ENCODE measurements around the gene GRAMD4.
"Not testable (repeated sequence)": the region's sequence is repeated elsewhere in the genome, so short reads cannot be mapped to it uniquely, and the experiment has no call there.

Gene GRAMD4

GRCh38 chr22:46646531-46647215 lies 26.5 kb downstream of the GRAMD4 start:
- H3K4me3 ChIP-seq (ENCODE audit: low read length): no peak overlapping the region
- DNase-seq (ENCODE audit: low read depth): no peak
- TF ChIP-seq, protein P1, sequence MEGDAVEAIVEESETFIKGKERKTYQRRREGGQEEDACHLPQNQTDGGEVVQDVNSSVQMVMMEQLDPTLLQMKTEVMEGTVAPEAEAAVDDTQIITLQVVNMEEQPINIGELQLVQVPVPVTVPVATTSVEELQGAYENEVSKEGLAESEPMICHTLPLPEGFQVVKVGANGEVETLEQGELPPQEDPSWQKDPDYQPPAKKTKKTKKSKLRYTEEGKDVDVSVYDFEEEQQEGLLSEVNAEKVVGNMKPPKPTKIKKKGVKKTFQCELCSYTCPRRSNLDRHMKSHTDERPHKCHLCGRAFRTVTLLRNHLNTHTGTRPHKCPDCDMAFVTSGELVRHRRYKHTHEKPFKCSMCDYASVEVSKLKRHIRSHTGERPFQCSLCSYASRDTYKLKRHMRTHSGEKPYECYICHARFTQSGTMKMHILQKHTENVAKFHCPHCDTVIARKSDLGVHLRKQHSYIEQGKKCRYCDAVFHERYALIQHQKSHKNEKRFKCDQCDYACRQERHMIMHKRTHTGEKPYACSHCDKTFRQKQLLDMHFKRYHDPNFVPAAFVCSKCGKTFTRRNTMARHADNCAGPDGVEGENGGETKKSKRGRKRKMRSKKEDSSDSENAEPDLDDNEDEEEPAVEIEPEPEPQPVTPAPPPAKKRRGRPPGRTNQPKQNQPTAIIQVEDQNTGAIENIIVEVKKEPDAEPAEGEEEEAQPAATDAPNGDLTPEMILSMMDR (conservative IDR thresholded peaks at IDR 0.05; ENCODE audit: low read length): no peak

GRCh38 chr22:46648225-46648820 lies 28.1 kb downstream of the GRAMD4 start:
- not testable (repeated sequence) for DNase-seq (ENCODE audit: low read depth); H3K4me3 ChIP-seq (ENCODE audit: low read length)

DNA sequence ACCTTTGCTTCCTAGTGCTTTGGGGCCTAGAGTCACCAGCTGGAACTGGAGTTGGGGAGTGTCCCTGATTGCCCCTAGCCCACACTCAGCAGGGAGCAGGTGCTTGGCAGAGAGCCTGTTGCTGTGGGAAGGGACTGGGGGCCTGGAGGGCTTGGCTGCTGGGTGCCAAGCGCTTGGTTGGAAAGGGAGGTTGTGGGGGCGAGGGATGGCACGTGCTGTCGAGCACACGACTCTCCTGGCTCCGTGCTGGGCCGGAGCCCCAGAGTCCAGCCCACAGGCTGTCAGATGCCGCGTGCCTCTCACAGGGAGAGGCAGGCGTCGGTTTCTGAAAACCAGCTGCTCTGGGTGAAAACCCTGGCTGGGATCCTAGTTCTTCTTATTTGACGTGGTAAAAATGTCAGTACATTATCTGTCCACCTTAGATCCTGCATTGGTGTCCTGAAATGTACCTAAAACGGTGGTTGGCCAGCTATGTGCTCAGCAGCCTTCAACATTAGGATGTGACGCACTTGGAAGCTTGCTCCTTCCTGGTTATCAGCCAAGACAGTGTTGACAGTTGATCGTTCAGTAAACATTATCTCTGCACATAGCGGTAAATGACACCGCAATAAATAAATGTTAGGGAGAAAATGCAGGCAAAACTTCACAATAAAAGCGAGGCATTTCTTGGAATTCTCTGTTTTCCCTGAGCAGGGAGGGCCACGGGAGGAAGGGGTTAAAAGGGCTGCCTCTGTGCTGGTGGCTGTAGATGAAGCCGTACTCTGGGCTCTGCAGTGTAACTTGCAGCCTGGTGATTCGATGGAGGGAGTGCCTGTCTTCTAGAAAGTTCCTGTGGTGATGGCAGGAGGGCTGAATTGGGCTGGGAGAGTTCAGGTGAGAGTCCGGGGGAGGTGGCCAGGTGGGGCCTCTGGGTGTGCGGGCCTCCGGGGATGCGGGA lies 29.2 kb downstream of the GRAMD4 start:
- H3K4me3 ChIP-seq (ENCODE audit: low read length): no peak overlapping the region
- TF ChIP-seq, protein P1 (conservative IDR thresholded peaks at IDR 0.05; ENCODE audit: low read length): no peak
- peak; percentile 38 for DNase-seq (ENCODE audit: low read depth)

DNA sequence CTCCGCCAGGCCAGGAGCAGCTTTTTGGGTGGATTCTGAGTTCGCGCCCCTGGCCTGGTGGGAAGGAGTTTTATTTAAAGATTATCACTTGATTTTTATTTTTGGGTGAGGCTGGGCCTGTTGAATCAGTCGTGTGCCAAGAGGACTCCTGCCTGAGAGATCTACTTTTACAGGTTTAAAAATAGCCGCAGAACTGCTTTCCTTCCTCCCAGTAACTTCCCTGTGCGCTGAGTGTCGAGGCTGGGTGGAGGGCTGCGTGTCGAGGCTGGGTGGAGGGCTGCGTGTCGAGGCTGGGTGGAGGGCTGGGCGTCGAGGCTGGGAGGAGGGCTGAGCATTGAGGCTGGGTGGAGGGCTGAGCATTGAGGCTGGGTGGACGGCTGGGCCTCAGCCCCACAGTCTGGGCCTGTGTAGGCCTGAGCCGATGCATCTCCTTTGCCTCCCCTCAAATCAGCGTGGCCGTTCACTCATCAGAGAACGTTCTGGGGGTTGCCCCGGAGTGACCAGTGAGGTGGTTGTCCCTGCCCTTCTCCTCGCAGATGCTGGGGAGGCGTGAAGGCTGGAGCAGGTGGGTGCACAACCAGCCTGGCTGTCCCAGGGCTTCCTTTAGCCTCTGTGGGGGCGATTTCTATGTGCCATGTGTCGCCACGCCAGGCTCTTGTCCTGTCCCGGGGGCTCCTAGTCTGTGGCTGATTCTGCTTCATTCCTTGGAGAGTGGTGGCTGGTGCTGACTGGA lies 30.1 kb downstream of the GRAMD4 start:
- TF ChIP-seq, protein P1 (conservative IDR thresholded peaks at IDR 0.05; ENCODE audit: low read length): no peak
- H3K4me3 ChIP-seq (ENCODE audit: low read length): no peak overlapping the region
- no peak for DNase-seq (ENCODE audit: low read depth)

- TF ChIP-seq, protein P1 (conservative IDR thresholded peaks at IDR 0.05; ENCODE audit: low read length): no peak
- DNase-seq (ENCODE audit: low read depth): no peak
- no peak overlapping the region for H3K4me3 ChIP-seq (ENCODE audit: low read length)
Measured at GRCh38 chr22:46651316-46651715, 31.1 kb downstream of the GRAMD4 start.

- no peak overlapping the region for H3K4me3 ChIP-seq (ENCODE audit: low read length)
- DNase-seq (ENCODE audit: low read depth): no peak
- TF ChIP-seq, protein P1 (conservative IDR thresholded peaks at IDR 0.05; ENCODE audit: low read length): no peak
Measured at GRCh38 chr22:46652081-46652846, 32.1 kb downstream of the GRAMD4 start.
